Osteoblast (primary cell): ENCODE results near the gene TENM4. TPM values are rescaled to one million over a fixed set of nuclear protein-coding genes. Genes with fewer than 3 reads are reported as not detected.
A peak's percentile ranks its signal among the peaks of the same experiment; 100 is the strongest.

Source experiments
- DNase-seq: peaks from one replicate; pipeline ENCODE4 v3.0.0; 2011; ENCODE audit warnings: low spot score, mixed read lengths; ENCODE audit not compliant: insufficient read length; ENCODE audit errors: missing footprints
- H2AFZ ChIP-seq: 2 replicates; pipeline ENCODE4 v1.6.0; 2011; ENCODE audit warnings: mild to moderate bottlenecking, low read length
- H3K27ac ChIP-seq: 2 replicates; pipeline ENCODE4 v1.5.1; 2011; ENCODE audit warnings: mild to moderate bottlenecking, low read depth, low read length, moderate library complexity
- H3K27me3 ChIP-seq: 2 replicates; pipeline ENCODE4 v1.6.0; 2012; ENCODE audit warnings: mild to moderate bottlenecking, control low read depth, inconsistent platforms, low read length, moderate library complexity; ENCODE audit not compliant: insufficient read depth
- H3K36me3 ChIP-seq: 2 replicates; pipeline ENCODE4 v1.5.1; 2011; ENCODE audit warnings: mild to moderate bottlenecking, low read length, control low read depth, moderate library complexity; ENCODE audit not compliant: insufficient read depth
- H3K4me1 ChIP-seq: 2 replicates; pipeline ENCODE4 v1.5.1; 2011; ENCODE audit warnings: mild to moderate bottlenecking, low read length, control low read depth, moderate library complexity; ENCODE audit not compliant: insufficient read depth
- H3K4me2 ChIP-seq: 2 replicates; pipeline ENCODE4 v1.6.0; 2011; ENCODE audit warnings: mild to moderate bottlenecking, low read length; ENCODE audit not compliant: insufficient read depth
- H3K4me3 ChIP-seq: fragments of 200-600 bp; sonication (generic); 3 replicates; pipeline ENCODE4 v1.5.1; 2012; ENCODE audit warnings: mild to moderate bottlenecking, low read length, inconsistent platforms; ENCODE audit not compliant: insufficient read depth
- H3K79me2 ChIP-seq: 2 replicates; pipeline ENCODE4 v1.6.0; 2012; ENCODE audit warnings: mild to moderate bottlenecking, low read length, control low read depth, inconsistent platforms; ENCODE audit not compliant: insufficient read depth
- H3K9me3 ChIP-seq: 2 replicates; pipeline ENCODE4 v1.5.1; 2011; ENCODE audit warnings: low read depth, low read length, control low read depth
- H4K20me1 ChIP-seq: 2 replicates; pipeline ENCODE4 v1.6.0; 2012; ENCODE audit warnings: mild to moderate bottlenecking, low read length, control low read depth; ENCODE audit not compliant: insufficient read depth
- total RNA-seq: library from RNA; depleted of rRNA; stranded (reverse); fragments of >200 nt; gene quantifications from 2 replicates; pipeline ENCODE4 v1.2.3, GENCODE V29; 2012
- TF ChIP-seq, protein P1 (sequence below): IDR thresholded peaks from 2 replicates; pipeline ENCODE4 v1.5.1; 2011; ENCODE audit warnings: mild to moderate bottlenecking, low read depth, low read length, moderate library complexity; ENCODE audit errors: extremely low read depth

Gene TENM4
- total RNA-seq, 1 donor: 63.3 TPM

DNA sequence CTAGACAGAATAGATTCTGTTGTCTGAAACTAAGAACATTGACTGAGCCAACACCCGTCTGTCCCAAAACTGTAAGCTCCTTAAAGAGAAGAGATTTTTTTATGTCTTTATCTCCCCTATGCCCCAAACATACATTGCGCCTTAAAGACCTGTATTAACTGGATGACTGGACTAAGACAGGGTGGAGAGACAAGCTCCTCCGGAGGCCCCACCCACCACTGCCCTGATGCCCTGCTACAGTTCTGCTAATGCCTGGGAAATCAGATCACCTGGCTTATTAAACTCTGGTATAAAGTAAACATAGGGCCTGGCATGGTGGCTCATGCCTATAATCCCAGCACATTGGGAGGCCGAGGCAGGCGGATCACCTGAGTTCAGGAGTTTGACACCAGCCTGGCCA lies 203.7 kb downstream of the TENM4 start:
- H3K4me2 ChIP-seq: peak overlapping the region; percentile 73
- peaks cover 31% of the 10 kb centered on the region for H3K4me1 ChIP-seq
- H2AFZ ChIP-seq: no peak overlapping the region
- H3K27me3 ChIP-seq: no peaks in the 10 kb centered on the region
- H3K9me3 ChIP-seq: no peaks in the 10 kb centered on the region
- H3K36me3 ChIP-seq: no peaks in the 10 kb centered on the region
- H3K27ac ChIP-seq: peak overlapping the region; percentile 94
- DNase-seq: no peak
- peak overlapping the region; percentile 51 for H3K4me3 ChIP-seq
- H3K79me2 ChIP-seq: no peaks in the 10 kb centered on the region
- H4K20me1 ChIP-seq: no peaks in the 10 kb centered on the region
- TF ChIP-seq, protein P1, sequence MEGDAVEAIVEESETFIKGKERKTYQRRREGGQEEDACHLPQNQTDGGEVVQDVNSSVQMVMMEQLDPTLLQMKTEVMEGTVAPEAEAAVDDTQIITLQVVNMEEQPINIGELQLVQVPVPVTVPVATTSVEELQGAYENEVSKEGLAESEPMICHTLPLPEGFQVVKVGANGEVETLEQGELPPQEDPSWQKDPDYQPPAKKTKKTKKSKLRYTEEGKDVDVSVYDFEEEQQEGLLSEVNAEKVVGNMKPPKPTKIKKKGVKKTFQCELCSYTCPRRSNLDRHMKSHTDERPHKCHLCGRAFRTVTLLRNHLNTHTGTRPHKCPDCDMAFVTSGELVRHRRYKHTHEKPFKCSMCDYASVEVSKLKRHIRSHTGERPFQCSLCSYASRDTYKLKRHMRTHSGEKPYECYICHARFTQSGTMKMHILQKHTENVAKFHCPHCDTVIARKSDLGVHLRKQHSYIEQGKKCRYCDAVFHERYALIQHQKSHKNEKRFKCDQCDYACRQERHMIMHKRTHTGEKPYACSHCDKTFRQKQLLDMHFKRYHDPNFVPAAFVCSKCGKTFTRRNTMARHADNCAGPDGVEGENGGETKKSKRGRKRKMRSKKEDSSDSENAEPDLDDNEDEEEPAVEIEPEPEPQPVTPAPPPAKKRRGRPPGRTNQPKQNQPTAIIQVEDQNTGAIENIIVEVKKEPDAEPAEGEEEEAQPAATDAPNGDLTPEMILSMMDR: no peak

DNA sequence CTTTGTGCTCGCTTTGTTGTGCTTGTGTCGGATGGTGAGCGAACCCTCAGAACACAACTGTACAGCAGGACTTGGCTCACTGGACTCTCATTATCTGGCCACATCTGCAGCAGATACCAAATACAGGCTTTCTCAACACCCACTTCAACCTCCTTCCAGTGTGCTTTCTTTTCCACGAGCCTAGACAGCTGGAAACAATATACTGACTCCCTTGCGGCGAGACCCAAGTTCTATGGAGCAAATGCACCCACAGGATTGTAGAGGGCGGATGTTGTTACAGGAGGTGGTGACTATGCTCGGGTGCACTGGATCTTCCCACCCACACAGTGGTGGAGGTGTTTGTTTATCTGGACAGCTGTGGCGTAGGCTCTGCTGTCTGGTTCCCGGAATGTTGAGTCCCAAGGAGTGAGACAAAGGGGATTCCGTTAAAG lies 204.3 kb downstream of the TENM4 start:
- H3K4me1 ChIP-seq: peaks cover 31% of the 10 kb centered on the region
- no peaks in the 10 kb centered on the region for H3K79me2 ChIP-seq
- TF ChIP-seq, protein P1: no peak
- H3K9me3 ChIP-seq: no peaks in the 10 kb centered on the region
- H3K27me3 ChIP-seq: no peaks in the 10 kb centered on the region
- peak overlapping the region; percentile 51 for H3K4me3 ChIP-seq
- H3K27ac ChIP-seq: peak overlapping the region; percentile 94
- H2AFZ ChIP-seq: peak overlapping the region; percentile 25
- peak overlapping the region; percentile 73 for H3K4me2 ChIP-seq
- no peaks in the 10 kb centered on the region for H3K36me3 ChIP-seq
- H4K20me1 ChIP-seq: no peaks in the 10 kb centered on the region
- peak; percentile 92 for DNase-seq

DNA sequence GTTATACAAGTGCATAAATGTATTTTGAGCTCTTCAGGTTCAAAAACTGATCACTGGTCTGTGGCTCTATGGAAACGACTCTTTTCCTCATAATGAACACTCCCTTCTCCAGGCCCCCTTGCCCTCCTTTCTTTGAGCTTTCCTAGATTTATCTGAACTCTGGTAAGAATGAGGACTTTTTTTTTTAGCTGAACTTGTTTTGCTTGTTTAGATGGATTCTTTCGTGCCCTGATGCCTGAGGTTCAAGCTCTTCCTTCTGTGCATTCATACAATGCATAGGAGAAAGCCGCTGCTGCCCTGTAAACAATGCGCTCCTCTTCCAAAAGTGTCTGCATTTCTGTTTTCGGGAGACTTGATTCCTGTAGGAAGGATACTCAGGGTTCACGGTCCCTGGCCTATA lies 205.1 kb downstream of the TENM4 start:
- H3K4me3 ChIP-seq: no peak overlapping the region
- H3K79me2 ChIP-seq: no peaks in the 10 kb centered on the region
- no peaks in the 10 kb centered on the region for H3K27me3 ChIP-seq
- H2AFZ ChIP-seq: no peak overlapping the region
- TF ChIP-seq, protein P1: no peak
- H3K4me1 ChIP-seq: peaks cover 31% of the 10 kb centered on the region
- DNase-seq: no peak
- H4K20me1 ChIP-seq: no peaks in the 10 kb centered on the region
- no peaks in the 10 kb centered on the region for H3K9me3 ChIP-seq
- H3K4me2 ChIP-seq: peak overlapping the region; percentile 73
- no peaks in the 10 kb centered on the region for H3K36me3 ChIP-seq
- no peak overlapping the region for H3K27ac ChIP-seq

DNA sequence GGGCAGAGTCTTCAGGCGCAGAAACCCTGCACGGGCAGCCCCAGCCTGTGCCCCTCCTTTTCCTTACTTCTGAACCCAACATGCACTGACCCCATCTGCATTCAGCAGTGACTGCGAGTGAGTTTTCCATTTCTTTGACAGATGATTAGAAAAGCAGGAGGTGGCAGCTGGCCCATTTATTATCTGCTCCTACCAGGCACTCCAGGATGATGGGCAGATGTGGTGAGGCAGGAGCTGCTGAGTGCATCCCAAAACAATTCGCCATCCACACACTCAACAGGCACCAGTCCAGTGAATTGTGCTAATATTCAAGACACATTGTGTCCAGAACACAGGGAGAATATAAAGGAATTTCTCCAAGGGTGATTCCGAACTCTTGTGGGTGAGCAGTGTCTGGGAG lies 208.5 kb downstream of the TENM4 start:
- H3K4me3 ChIP-seq: no peak overlapping the region
- no peaks in the 10 kb centered on the region for H4K20me1 ChIP-seq
- no peak overlapping the region for H2AFZ ChIP-seq
- DNase-seq: no peak
- H3K27me3 ChIP-seq: no peaks in the 10 kb centered on the region
- peaks cover 23% of the 10 kb centered on the region for H3K4me1 ChIP-seq
- H3K4me2 ChIP-seq: no peak overlapping the region
- H3K27ac ChIP-seq: no peak overlapping the region
- TF ChIP-seq, protein P1: no peak
- no peaks in the 10 kb centered on the region for H3K79me2 ChIP-seq
- H3K36me3 ChIP-seq: no peaks in the 10 kb centered on the region
- H3K9me3 ChIP-seq: no peaks in the 10 kb centered on the region
